GM12878 (cell line): Measurements from ENCODE around the gene MSH3. TPM values are rescaled to one million over a fixed set of nuclear protein-coding genes. Genes with fewer than 3 reads are reported as not detected.
A peak's percentile ranks its signal among the peaks of the same experiment; 100 is the strongest.

Experiments
- ATAC-seq: fragments of 200-7000 bp; cut with Tn5 transposase; 3 replicates; pipeline ENCODE4 v1.9.1; 2020; ENCODE audit warnings: mild to moderate bottlenecking, moderate library complexity
- BruUV-seq: library from RNA; stranded (reverse); fragments of 400-500 nt; replicated peaks from 2 replicates; lab custom pipeline; 2021; lab: Mats Ljungman, UMichigan
- CTCF ChIA-PET: fragments of 300-600 bp; sonication (Branson Sonifier 250); formaldehyde crosslinking; extraction: SDS; loops from one replicate; lab custom pipeline; 2021; ENCODE audit warnings: inconsistent platforms; lab: Yijun Ruan, JAX
- POLR2A ChIA-PET: fragments of 350-600 bp; formaldehyde crosslinking; extraction: SDS; loops from one replicate; lab custom pipeline; 2021; ENCODE audit warnings: inconsistent platforms; lab: Charles Lee
- RAD21 ChIA-PET: fragments of 300-600 bp; sonication (Branson Sonifier 250); formaldehyde crosslinking; loops from one replicate; lab custom pipeline; 2023; ENCODE audit warnings: antibody characterized with exemption; ENCODE audit not compliant: unreplicated experiment; lab: Charles Lee
- SMC1A ChIA-PET: fragments of 300-600 bp; sonication (Branson Sonifier 250); formaldehyde crosslinking; loops from one replicate; lab custom pipeline; 2023; ENCODE audit not compliant: unreplicated experiment, uncharacterized antibody; lab: Charles Lee
- DNase-seq: peaks from one replicate; pipeline ENCODE4 v3.0.0-alpha.2; 2011; ENCODE audit warnings: low read depth, low spot score
- FAIRE-seq: peaks from 3 replicates; lab custom pipeline; 2011; peaks lifted over from hg19 to GRCh38; lab: Jason Lieb, UNC
- H2AFZ ChIP-seq: 2 replicates; pipeline ENCODE4 v1.6.0; 2011; ENCODE audit warnings: low read depth, low read length, control low read depth; ENCODE audit not compliant: control insufficient read depth
- H3K27ac ChIP-seq: 2 replicates; pipeline ENCODE4 v1.5.1; 2011; ENCODE audit warnings: control low read depth; ENCODE audit not compliant: control insufficient read depth, insufficient read depth
- H3K27me3 ChIP-seq, 2 experiments: replicated peaks in 1 of 2; 2 replicates each; pipeline versions ENCODE4 v1.6.0 to v1.6.1; 2011; ENCODE audit warnings: low read length in 1 of 2; ENCODE audit not compliant: control insufficient read depth in 2 of 2, insufficient read depth in 2 of 2
- H3K36me3 ChIP-seq, 2 experiments: 2 replicates each; pipeline ENCODE4 v1.5.1; 2011; ENCODE audit warnings: low read length in 1 of 2; ENCODE audit not compliant: control insufficient read depth in 2 of 2, insufficient read depth in 2 of 2
- H3K4me1 ChIP-seq: 2 replicates; pipeline ENCODE4 v1.6.1; 2011; ENCODE audit warnings: mild to moderate bottlenecking, low read length, moderate library complexity, mixed read lengths; ENCODE audit not compliant: control insufficient read depth, insufficient read depth
- H3K4me2 ChIP-seq: 2 replicates; pipeline ENCODE4 v1.6.0; 2011; ENCODE audit warnings: control low read depth; ENCODE audit not compliant: control insufficient read depth, insufficient read depth
- H3K4me3 ChIP-seq: fragments of 200-600 bp; sonication (generic); 2 replicates; pipeline ENCODE4 v1.5.1; 2016
- H3K79me2 ChIP-seq: 2 replicates; pipeline ENCODE4 v1.6.0; 2011; ENCODE audit warnings: low read length; ENCODE audit not compliant: control insufficient read depth, insufficient read depth
- H3K9ac ChIP-seq: 2 replicates; pipeline ENCODE4 v1.8.0; 2011; ENCODE audit warnings: low read length, control low read depth, mixed read lengths; ENCODE audit not compliant: control insufficient read depth, insufficient read depth
- H3K9me3 ChIP-seq: replicated peaks from 3 replicates; pipeline ENCODE4 v1.5.1; 2011; ENCODE audit warnings: mild to moderate bottlenecking, low read length; ENCODE audit not compliant: control insufficient read depth, insufficient read depth
- H4K20me1 ChIP-seq: 2 replicates; pipeline ENCODE4 v1.6.0; 2011; ENCODE audit not compliant: control insufficient read depth, insufficient read depth
- BMI1 ChIP-seq: fragments of 450-650 bp; IDR thresholded peaks from 2 replicates; pipeline ENCODE4 v1.6.1; 2016; ENCODE audit warnings: mild to moderate bottlenecking, moderate library complexity, borderline replicate concordance
- BRCA1 ChIP-seq: IDR thresholded peaks from 2 replicates; pipeline ENCODE4 v1.6.1; 2011; ENCODE audit warnings: low read depth, low read length, improper control_type of control experiment
- FOXK2 ChIP-seq: fragments of 450-650 bp; IDR thresholded peaks from 2 replicates; pipeline ENCODE4 v1.6.1; 2017; ENCODE audit warnings: mild to moderate bottlenecking, moderate library complexity
- NFIC ChIP-seq: IDR thresholded peaks from 2 replicates; pipeline ENCODE4 v1.6.1; 2012; ENCODE audit warnings: low read depth, mild to moderate bottlenecking, inconsistent platforms, low read length, moderate library complexity
- NFYA ChIP-seq: IDR thresholded peaks from 2 replicates; pipeline ENCODE4 v1.6.1; 2011; ENCODE audit warnings: low read depth, mild to moderate bottlenecking, low read length, improper control_type of control experiment, borderline replicate concordance
- PML ChIP-seq: IDR thresholded peaks from 2 replicates; pipeline ENCODE4 v1.6.1; 2012; ENCODE audit warnings: low read length, inconsistent platforms
- SMC3 ChIP-seq: IDR thresholded peaks from 2 replicates; pipeline ENCODE4 v1.6.1; 2011; ENCODE audit warnings: low read length, improper control_type of control experiment, borderline replicate concordance
- SPI1 ChIP-seq: IDR thresholded peaks from 2 replicates; pipeline ENCODE4 v1.6.1; 2011; ENCODE audit warnings: low read depth, mild to moderate bottlenecking, low read length, moderate library complexity, borderline replicate concordance; ENCODE audit not compliant: insufficient read depth
- SREBF2 ChIP-seq: IDR thresholded peaks from 2 replicates; pipeline ENCODE4 v1.6.1; 2012; ENCODE audit warnings: mild to moderate bottlenecking, low read length
- STAT3 ChIP-seq: IDR thresholded peaks from 2 replicates; pipeline ENCODE4 v1.6.1; 2011; ENCODE audit warnings: low read depth, low read length, improper control_type of control experiment
- TCF3 ChIP-seq: IDR thresholded peaks from 2 replicates; pipeline ENCODE4 v1.6.1; 2012; ENCODE audit warnings: low read depth, mild to moderate bottlenecking, low read length, borderline replicate concordance; ENCODE audit not compliant: insufficient read depth
- ZNF207 ChIP-seq: fragments of 450-650 bp; IDR thresholded peaks from 2 replicates; pipeline ENCODE4 v1.6.1; 2014; ENCODE audit warnings: antibody characterized with exemption, mild to moderate bottlenecking, borderline replicate concordance
- ZZZ3 ChIP-seq: IDR thresholded peaks from 2 replicates; pipeline ENCODE4 v1.6.1; 2011; ENCODE audit warnings: low read depth; ENCODE audit not compliant: control insufficient read depth, insufficient read length
- WGBS: methylation state at CpG from one replicate; pipeline ENCODE4 v1.1.6; 2016; ENCODE audit warnings: low lambda C conversion rate; ENCODE audit not compliant: insufficient replicate concordance, insufficient coverage; ENCODE audit errors: missing lambda C conversion rate; 5-methylcytosine and 5-hydroxymethylcytosine counted together
- in situ Hi-C: fragments of 300-500 bp; cut with MboI; formaldehyde crosslinking; loops from 9 replicates; pipeline ENCODE4 v1.14.3; 2018; ENCODE audit warnings: mixed read lengths
- intact Hi-C: fragments of 100-400 bp; cut with micrococcal nuclease; formaldehyde crosslinking; loops from one replicate; pipeline ENCODE4 v1.14.2; 2022; ENCODE audit not compliant: unreplicated experiment
- polyA plus RNA-seq, 11 experiments: library from polyadenylated mRNA; depleted of rRNA in 4 of 11; unstranded in 6 of 11; stranded (reverse) in 5 of 11; fragments of >200 nt; fragmentation: Nextera tagmentation in 4 of 11; fragmentation: Illumina TruSeq in 1 of 11; extraction: Ambion mirVana in 4 of 11; extraction: Trizol in 1 of 11; gene quantifications; 1 replicate in 1 of 11; 2 replicates in 10 of 11; pipeline versions ENCODE4 v1.2.1 to v1.2.3, GENCODE V29; 2011 to 2016; ENCODE audit warnings: inconsistent platforms in 2 of 11, missing spikeins in 2 of 11, low read depth in 1 of 11
- total RNA-seq, 4 experiments: library from RNA; depleted of rRNA in 3 of 4; stranded (reverse); fragments of >200 nt in 3 of 4; fragmentation: Illumina TruSeq in 1 of 4; extraction: Trizol in 1 of 4; gene quantifications; 2 replicates each; pipeline versions ENCODE4 v1.2.1 to v1.2.3, GENCODE V29; 2013 to 2021
- TF ChIP-seq, protein P1 (sequence below): IDR thresholded peaks from 2 replicates; pipeline ENCODE4 v1.6.1; 2011; ENCODE audit warnings: low read depth, mild to moderate bottlenecking, low read length, moderate library complexity, borderline replicate concordance; ENCODE audit errors: extremely low read depth

MSH3 gene
- total and polyA plus RNA-seq, 10 of the 15 experiments (the other 5 are each of a cell fraction or from before 2014, with no cell fraction given) = 4.7 to 17.5 (median 12.2) TPM

DNA sequence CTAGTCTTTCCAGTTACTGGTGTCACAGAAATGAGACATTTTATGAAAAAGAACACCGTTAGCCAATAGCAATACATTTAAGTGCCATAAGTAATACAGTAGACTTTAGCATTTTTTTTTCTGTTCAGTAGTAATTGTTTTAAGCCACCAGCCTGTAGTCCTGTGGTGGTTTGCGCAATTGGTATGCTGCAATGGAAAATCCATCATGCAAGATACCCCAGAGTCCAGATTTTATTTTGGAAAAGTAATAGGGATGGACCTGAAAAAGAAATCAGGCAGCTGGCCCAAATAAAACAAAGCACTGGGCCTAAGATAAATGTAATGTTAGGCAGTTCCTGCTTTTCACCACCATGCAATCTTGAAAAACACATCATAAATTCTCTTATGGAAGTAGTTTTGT lies 211.1 kb downstream of the MSH3 start:
- FAIRE-seq = no peak
- Histone ChIP-seq H3K9me3 (no peaks in the 10 kb centered on the region), H3K27me3 (no peaks in the 10 kb centered on the region), H3K4me1 (peaks cover 7% of the 10 kb centered on the region; the same call in 1 of the 2 replicates)
- no peak for DNase-seq
- ATAC-seq = no peak
- ChIA-PET POLR2A (no interaction called here), CTCF (interaction anchor here (1.4 kb wide), 1 partner anchor 178 kb away, joined by 3 read pairs; no protein-coding TSS in a partner anchor)
- intact Hi-C loops (no loop called here), in situ Hi-C loops (no loop called here)
- TF ChIP-seq PML (no peak), NFYA (no peak), ZZZ3 (no peak), TCF3 (no peak), BRCA1 (no peak), NFIC (no peak), SREBF2 (no peak), STAT3 (no peak), SMC3 (no peak), SPI1 (no peak), FOXK2 (no peak), BMI1 (no peak), ZNF207 (no peak)
- TF ChIP-seq, protein P1, sequence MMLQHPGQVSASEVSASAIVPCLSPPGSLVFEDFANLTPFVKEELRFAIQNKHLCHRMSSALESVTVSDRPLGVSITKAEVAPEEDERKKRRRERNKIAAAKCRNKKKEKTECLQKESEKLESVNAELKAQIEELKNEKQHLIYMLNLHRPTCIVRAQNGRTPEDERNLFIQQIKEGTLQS = no peak
- TF ChIP-seq, all 136 proteins: peak for 0
- Histone ChIP-seq H4K20me1 (no peaks in the 10 kb centered on the region), H3K4me3 (no peak overlapping the region), H3K79me2 (no peaks in the 10 kb centered on the region), H3K9ac (no peak overlapping the region), H2AFZ (no peak overlapping the region), H3K4me2 (0 out of 2 replicates have a peak overlapping the region, but pooled peaks have one; percentile 38), H3K27ac (no peak overlapping the region), H3K36me3 (peaks cover 0 to 1% of the 10 kb centered on the region in 2 experiments; a peak in 2 of 4 replicates)
- BruUV-seq = no TSS peak
- ChIA-PET RAD21 (no interaction called here), SMC1A (interaction anchor here (0.5 to 1.5 kb wide), 4 partner anchors 8 to 77 kb away, joined by 3 to 4 read pairs (median 3); no protein-coding TSS in a partner anchor)
- WGBS = 98% methylated on average over 2 of the region's 2 CpGs
